DND-41 (cell line): ENCODE data around the gene B4GALT5.

Source experiments
- ATAC-seq: fragments of 200-7000 bp; cut with Tn5 transposase; 3 replicates; pipeline ENCODE4 v1.9.1; 2021; ENCODE audit warnings: low read depth; ENCODE audit not compliant: insufficient read depth
- DNase-seq: peaks from one replicate; pipeline ENCODE4 v3.0.0-alpha.2; 2020
- H2AFZ ChIP-seq: 2 replicates; pipeline ENCODE4 v1.6.0; 2012; ENCODE audit warnings: low read depth, low read length
- H3K27ac ChIP-seq: 2 replicates; pipeline ENCODE4 v1.5.1; 2012; ENCODE audit warnings: low read length, inconsistent platforms
- H3K27me3 ChIP-seq: fragments of 200-600 bp; sonication (generic); 2 replicates; pipeline ENCODE4 v1.6.0; 2012; ENCODE audit warnings: low read length, mild to moderate bottlenecking, inconsistent platforms; ENCODE audit not compliant: insufficient read depth, poor library complexity
- H3K36me3 ChIP-seq: 2 replicates; pipeline ENCODE4 v1.5.1; 2012; ENCODE audit warnings: low read length, inconsistent platforms; ENCODE audit not compliant: insufficient read depth
- H3K4me1 ChIP-seq: 2 replicates; pipeline ENCODE4 v1.5.1; 2012; ENCODE audit warnings: mild to moderate bottlenecking, low read length; ENCODE audit not compliant: insufficient read depth
- H3K4me2 ChIP-seq: 2 replicates; pipeline ENCODE4 v1.6.0; 2012; ENCODE audit warnings: mild to moderate bottlenecking, moderate library complexity, low read length, inconsistent platforms; ENCODE audit not compliant: insufficient read depth
- H3K4me3 ChIP-seq, 2 experiments: fragments of 200-600 bp in 1 of 2; shearing (Covaris generic) in 1 of 2; 2 replicates each; pipeline ENCODE4 v1.5.1; 2012 to 2016; ENCODE audit warnings: inconsistent platforms in 2 of 2, low read length in 2 of 2, mild to moderate bottlenecking in 2 of 2, low read depth in 1 of 2, moderate library complexity in 1 of 2
- H3K79me2 ChIP-seq: 2 replicates; pipeline ENCODE4 v1.6.0; 2012; ENCODE audit warnings: low read length, inconsistent platforms; ENCODE audit not compliant: insufficient read depth
- H3K9ac ChIP-seq: 2 replicates; pipeline ENCODE4 v1.6.0; 2012; ENCODE audit warnings: low read depth, mild to moderate bottlenecking, inconsistent platforms, low read length, moderate library complexity
- H3K9me3 ChIP-seq: 2 replicates; pipeline ENCODE4 v1.5.1; 2012; ENCODE audit warnings: low read length, moderate library complexity, mild to moderate bottlenecking, inconsistent platforms; ENCODE audit not compliant: insufficient read depth, severe bottlenecking
- H4K20me1 ChIP-seq: 2 replicates; pipeline ENCODE4 v1.6.0; 2012; ENCODE audit warnings: low read length; ENCODE audit not compliant: insufficient read depth
- EZH2 ChIP-seq: IDR thresholded peaks from 3 replicates; pipeline ENCODE4 v1.6.1; 2012; ENCODE audit warnings: borderline replicate concordance, low read depth, mild to moderate bottlenecking, moderate library complexity, low read length, inconsistent platforms; ENCODE audit not compliant: severe bottlenecking
- TF ChIP-seq, protein P1 (sequence below): IDR thresholded peaks from 2 replicates; pipeline ENCODE4 v1.5.1; 2012; ENCODE audit warnings: borderline replicate concordance, low read length, moderate library complexity, mild to moderate bottlenecking; ENCODE audit not compliant: poor library complexity, severe bottlenecking; ENCODE audit errors: extremely low read depth

Gene B4GALT5

DNA sequence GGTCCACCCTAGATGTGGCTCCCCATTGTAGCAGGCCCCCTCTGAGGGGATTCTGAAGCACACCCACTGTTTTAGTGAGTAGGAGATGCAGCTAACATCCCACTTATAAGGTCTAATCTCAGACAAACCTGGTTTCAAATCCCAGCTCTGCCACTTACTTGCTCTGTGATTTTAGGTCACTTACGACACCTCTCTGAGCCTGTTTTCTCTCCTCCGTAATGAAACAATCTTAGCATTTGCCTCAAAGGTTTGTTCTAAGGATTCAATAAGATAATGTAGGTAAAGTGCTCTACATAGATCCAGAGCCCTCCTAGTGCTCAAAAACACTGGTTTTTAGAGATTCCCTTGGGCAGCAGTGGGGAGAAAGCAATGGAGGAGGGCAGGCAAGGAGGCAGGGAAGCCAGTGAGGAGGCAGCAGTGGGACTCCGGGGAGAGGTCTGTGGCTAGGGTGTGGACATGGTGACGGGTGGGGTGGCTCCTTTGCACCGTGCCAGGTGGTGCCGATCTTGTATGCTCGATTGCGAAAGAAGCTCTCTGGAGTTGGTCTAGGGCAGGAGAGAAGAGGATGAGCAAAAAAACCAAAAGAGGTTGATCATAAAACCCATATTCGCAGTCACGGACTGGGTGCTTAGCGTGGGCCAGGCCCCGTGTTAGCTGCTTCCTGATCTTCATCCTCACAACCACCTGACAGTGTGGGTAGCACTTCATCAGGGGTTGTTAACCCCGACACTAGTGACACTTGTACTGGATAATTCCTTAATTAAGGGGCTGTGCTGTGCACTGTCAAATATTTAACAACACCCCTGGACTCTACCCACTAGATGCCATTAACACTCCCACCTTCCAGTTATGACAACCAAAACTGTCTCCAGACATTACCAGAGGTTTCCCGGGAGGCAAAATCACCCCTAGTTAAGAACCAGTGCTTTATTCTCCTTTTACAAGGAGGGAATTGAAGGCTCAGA, 129.0 kb downstream of the B4GALT5 start:
- H3K9ac ChIP-seq, result no peak overlapping the region
- no peaks in the 10 kb centered on the region for H3K36me3 ChIP-seq

DNA sequence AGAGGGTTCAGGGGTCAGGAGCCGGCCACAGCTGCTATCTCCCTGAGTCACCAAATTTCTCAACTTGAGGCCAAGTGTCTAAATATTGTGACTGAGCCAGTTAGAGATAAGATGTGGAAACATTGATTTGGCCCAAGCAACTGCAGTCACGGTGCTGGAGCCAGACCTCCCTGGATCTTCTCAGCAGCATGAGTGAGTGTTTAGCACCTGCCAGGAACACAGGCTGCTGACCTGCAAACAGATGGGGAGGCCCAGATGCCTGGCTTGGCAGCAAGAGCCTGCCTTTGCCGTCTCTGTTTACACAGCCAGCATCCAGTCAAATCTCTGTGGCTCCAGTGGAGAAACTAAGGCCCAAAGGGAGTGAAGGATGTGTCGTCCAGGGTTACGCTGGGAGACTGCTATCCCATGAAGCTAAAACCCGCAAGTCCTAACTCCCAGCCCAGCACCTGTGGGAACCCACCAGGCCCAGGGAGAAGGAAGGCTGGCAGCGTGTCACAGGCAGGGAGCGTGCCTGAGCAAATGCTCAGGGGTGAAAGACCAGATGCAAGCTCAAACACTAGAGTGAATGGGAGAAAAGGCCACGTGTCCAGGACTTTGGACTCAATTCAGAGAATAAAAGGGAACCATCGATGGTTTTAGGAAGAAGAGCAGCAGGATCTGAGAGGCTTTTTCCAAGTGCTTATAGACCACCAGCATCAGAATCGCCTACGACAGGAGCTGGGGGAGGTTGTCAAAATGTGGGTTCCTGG, 129.8 kb downstream of the B4GALT5 start:
- Histone ChIP-seq H3K4me3 (no peak overlapping the region), H4K20me1 (no peaks in the 10 kb centered on the region)

More for the DNA sequence above, 129.0 kb downstream of the B4GALT5 start:
- Histone ChIP-seq H3K27me3 (no peaks in the 10 kb centered on the region), H3K4me2 (no peak overlapping the region), H2AFZ (no peak overlapping the region), H3K4me3 (no peak overlapping the region), H4K20me1 (no peaks in the 10 kb centered on the region), H3K27ac (no peak overlapping the region), H3K9me3 (peaks cover 6% of the 10 kb centered on the region), H3K79me2 (no peaks in the 10 kb centered on the region), H3K4me1 (no peaks in the 10 kb centered on the region)
- DNase-seq (no peak), ATAC-seq (no peak)
- TF ChIP-seq, protein P1, sequence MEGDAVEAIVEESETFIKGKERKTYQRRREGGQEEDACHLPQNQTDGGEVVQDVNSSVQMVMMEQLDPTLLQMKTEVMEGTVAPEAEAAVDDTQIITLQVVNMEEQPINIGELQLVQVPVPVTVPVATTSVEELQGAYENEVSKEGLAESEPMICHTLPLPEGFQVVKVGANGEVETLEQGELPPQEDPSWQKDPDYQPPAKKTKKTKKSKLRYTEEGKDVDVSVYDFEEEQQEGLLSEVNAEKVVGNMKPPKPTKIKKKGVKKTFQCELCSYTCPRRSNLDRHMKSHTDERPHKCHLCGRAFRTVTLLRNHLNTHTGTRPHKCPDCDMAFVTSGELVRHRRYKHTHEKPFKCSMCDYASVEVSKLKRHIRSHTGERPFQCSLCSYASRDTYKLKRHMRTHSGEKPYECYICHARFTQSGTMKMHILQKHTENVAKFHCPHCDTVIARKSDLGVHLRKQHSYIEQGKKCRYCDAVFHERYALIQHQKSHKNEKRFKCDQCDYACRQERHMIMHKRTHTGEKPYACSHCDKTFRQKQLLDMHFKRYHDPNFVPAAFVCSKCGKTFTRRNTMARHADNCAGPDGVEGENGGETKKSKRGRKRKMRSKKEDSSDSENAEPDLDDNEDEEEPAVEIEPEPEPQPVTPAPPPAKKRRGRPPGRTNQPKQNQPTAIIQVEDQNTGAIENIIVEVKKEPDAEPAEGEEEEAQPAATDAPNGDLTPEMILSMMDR, result no peak
- TF ChIP-seq EZH2, result no peak

DNA sequence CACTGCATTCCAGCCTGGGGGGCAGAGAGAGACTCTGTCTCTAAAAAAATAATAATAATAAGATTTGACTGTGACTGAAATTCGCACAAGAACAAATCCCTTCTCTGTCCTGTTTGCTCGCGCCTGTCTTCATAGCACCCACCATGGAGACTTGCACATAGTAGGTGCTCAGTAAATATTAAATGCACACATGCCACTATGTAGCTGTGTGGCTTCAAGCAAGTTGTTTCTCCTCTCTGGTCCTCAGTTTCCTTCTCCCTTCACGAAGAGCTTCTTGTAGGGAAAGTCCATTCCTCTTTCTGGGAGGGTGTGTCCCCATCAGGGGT, 130.4 kb downstream of the B4GALT5 start:
- H4K20me1 ChIP-seq, result no peaks in the 10 kb centered on the region
- H3K4me1 ChIP-seq, result no peaks in the 10 kb centered on the region
- H3K4me2 ChIP-seq, result no peak overlapping the region
- no peak for TF ChIP-seq EZH2
- TF ChIP-seq, protein P1, result no peak
- no peak overlapping the region for H2AFZ ChIP-seq
- H3K4me3 ChIP-seq, result no peak overlapping the region
- no peak for ATAC-seq
- no peak overlapping the region for H3K9ac ChIP-seq
- no peak for DNase-seq
- no peak overlapping the region for H3K27ac ChIP-seq
- H3K9me3 ChIP-seq, result peaks cover 6% of the 10 kb centered on the region
- H3K36me3 ChIP-seq, result no peaks in the 10 kb centered on the region
- H3K79me2 ChIP-seq, result no peaks in the 10 kb centered on the region
- H3K27me3 ChIP-seq, result no peaks in the 10 kb centered on the region

More for the DNA sequence above, 129.8 kb downstream of the B4GALT5 start:
- no peaks in the 10 kb centered on the region for H3K36me3 ChIP-seq
- TF ChIP-seq, protein P1, result no peak
- TF ChIP-seq EZH2, result no peak
- no peak overlapping the region for H3K4me2 ChIP-seq
- DNase-seq, result no peak
- H2AFZ ChIP-seq, result no peak overlapping the region
- H3K9ac ChIP-seq, result no peak overlapping the region
- no peaks in the 10 kb centered on the region for H3K79me2 ChIP-seq
- no peak for ATAC-seq
- H3K9me3 ChIP-seq, result peaks cover 6% of the 10 kb centered on the region
- H3K4me1 ChIP-seq, result no peaks in the 10 kb centered on the region
- H3K27me3 ChIP-seq, result no peaks in the 10 kb centered on the region
- H3K27ac ChIP-seq, result no peak overlapping the region
